Ramos (cell line): Measurements from ENCODE around the gene PRKX.
"Not testable (repeated sequence)": the region's sequence is repeated elsewhere in the genome, so short reads cannot be mapped to it uniquely, and the experiment has no call there.

Source experiments
- in situ Hi-C: fragments of 300-500 bp; cut with MboI; formaldehyde crosslinking; loops from one replicate; pipeline ENCODE4 v1.14.3; 2022; ENCODE audit warnings: low sequenced_read_pairs; ENCODE audit not compliant: unreplicated experiment

PRKX gene

DNA sequence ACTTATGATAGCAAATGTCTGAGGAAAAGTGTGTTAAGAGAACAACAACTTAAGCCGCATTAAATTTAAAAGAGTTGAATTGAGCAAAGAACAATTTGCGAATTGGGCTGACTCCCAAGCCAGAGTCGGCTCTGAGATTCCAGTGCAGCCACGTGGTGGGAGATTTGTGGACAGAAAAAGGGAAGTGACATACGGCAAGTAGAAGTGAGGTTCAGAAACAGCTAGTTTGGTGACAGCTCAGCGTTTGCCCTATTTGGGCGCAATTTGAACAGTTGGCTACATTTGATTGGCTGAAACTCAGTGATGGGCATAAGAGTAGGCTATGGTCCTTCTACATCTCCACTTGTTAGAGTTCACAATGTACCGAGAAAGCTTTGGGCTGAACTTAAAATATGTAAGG lies 124.0 kb downstream of the PRKX start:
- in situ Hi-C loops = no loop called here

DNA sequence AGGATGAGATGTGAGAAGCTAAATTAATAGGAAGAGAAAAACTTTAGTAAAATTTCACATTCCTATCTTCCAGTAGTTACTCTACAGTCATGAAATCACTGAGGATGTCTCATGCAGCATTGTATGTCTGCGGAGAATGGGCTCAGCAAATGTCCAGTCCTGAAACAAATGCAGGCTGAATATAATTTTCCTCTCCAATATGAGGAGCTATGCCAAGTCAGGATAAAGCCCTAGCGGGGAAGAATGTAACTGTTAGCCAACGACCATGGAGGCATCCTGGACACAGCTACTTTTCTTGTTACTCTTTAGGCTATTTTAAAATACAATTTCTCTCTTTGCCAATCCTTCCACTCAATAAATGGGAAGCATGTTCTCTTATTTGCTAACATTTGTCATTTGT lies 127.7 kb downstream of the PRKX start:
- in situ Hi-C loops = no loop called here

DNA sequence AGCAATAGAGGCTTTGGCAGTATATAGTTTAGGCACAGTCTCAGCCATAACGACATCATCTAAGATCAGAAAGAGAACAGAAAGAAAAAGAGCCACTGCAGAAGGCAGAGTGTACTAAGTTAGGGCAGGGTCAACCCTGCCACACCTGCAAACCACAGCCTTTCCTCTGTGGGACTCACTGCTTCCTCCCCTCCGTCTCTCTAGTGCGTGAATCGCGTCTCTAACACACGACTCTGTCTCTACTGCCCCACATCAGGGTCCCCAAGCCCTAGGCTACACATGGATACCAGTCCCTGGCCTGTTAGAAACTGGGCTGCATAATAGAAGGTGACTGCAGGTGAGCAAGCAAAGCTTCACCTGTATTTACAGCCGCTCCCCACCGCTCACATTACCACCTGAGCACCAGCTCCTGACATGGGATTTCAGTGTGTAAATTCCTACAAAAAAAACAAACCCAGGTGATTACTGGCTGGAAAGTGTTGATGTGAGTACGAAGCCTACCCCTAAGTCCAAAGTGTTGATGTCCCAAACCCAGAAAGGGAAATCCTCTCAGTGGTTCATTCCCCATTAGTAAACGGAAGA lies 128.9 kb downstream of the PRKX start:
- in situ Hi-C loops = no loop called here

DNA sequence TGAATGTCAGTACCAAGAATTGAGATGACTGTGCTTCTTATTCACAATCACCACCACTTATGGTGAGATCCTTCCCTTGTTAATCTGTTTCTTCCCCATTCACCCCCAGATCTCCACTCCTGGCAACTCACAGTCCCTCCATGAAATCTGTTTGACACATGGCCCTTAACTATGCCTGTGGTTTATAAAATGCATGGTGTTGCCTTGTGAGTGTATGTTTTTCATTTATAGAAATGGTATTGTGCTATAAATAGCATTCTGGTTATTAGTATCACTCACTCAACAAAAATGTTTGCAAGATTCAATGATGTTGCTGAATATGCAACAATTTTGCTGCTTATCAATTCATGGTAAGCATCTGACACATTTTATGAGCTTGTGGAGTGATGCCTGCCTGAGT lies 131.0 kb downstream of the PRKX start:
- in situ Hi-C loops = no loop called here

DNA sequence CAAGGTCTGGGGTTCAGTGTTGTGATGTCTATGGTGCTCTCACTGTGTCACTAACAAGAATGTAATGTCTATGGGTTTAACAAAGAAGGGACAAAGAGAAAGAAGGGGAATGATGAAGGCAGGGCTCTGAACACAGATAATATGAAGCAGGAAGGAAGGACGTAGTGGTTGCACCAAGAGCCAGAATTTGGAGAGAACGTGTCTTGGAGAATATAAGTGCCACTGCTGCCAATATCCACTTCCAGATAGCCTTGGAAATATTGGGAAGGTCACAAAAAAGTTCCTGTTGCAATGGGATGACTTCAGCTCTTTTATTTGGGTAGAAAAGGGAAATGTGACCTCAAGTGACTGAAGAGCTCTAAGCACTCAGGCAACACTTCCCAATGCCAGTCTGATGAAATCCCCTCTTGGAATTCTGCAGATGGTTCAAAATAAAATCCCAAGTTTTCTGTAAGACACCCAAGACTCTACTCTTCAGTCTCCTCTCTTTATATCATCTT lies 131.8 kb downstream of the PRKX start:
- in situ Hi-C loops = no loop called here

DNA sequence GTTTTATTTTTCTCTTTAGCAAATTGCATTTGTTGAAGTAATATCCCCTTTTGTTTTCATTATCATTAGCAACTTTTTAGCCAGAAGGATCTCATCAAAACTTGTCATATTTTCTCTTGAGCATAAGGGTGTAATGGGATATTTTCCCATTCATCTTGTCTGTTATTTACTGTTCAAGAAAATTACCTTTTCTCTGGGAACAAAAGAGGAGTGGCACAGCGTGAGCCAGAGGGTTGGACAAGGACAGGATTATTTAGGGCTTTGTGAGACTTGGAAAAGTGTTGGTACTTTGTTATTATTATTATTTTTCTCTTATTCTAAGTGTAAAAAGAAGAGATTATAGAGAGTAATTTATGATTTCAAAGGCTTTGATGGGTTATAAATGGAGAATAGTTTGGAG lies 135.9 kb downstream of the PRKX start:
- in situ Hi-C loops = no loop called here

DNA sequence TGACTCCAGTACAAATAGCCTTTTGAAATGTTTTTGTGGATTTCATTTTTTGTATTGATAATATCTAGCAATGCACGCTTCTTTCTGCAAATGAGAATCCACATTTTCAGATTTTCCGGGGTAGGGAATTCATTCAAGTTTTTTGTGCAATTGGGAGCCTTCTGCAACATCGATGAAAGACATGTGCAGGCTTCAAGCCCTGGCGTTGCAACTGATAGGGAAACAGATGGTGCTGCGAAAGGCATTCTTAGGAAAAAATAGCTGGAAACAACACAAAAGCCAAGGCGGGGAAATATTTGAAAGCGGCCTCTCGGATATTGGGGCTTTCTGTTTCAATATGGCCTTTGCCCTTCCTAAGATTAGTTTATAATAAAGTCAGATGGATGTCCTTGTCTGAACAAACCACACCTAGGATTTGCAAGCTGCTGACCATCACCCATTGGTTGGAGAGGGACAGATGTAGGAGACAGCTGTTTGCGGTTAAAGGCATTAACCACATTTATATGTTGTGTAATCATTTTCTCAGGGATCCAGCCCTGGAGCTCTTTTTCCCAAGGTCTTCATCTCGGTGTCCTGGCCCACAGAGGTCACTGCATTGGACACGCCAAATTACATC lies 136.5 kb downstream of the PRKX start:
- in situ Hi-C loops = no loop called here

DNA sequence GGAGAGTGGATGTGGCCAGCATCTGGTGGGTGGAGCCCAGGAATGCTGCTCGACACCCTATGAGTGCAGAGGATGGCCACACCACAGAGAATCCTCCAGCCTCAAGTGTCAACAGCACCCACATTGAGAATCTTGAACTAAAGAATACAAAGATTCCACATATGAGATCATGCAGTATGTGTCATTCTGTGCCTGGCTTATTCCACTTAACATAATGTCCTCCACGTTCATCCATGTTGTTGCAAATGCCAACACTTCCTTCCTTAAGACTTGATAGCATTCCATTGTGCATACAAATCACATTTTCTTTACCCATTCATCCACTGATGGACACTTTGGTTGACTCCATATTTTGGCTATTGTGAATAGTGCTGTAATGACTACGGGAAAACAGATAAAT lies 145.8 kb downstream of the PRKX start:
- in situ Hi-C loops = no loop called here

DNA sequence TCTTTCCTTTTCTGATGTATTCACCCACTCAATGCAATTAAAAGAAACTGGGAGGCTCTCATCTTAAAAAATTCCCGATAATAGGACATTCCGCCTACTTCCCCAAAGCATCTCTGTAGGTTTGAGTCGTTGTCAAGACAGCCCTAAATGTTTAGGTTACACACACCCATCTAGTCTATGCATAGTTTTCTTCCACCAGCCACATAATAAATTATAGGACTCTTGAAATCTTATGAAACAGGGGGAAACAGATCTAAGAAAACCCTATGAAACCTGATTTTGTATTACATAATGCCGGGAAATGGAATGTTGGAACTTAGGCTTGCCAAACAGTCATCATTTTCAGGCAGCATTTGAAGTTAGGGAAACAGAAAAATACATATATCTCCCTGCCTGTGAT lies 150.0 kb downstream of the PRKX start:
- in situ Hi-C loops = no loop called here

DNA sequence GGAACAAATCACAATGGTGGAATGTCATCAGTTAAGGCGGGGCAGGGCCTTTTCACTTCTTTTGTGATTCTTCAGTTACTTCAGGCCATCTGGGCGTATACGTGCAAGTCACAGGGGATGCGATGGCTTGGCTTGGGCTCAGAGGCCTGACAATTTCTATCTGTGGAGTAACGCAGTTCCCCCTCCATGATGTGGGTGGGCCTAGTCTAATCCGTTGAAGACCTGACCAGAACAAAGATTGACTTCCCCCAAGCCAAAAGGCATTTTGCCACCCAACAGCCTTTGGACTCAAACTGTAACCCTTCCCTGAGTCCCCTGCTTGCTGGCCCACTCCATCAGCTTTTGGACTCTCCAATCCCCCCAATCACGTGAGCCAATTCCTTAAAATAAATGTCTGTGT lies 153.4 kb downstream of the PRKX start:
- in situ Hi-C loops = not testable (repeated sequence)
